H9 (cell line): ENCODE measurements around the gene PLXNA4. TPM values are rescaled to one million over a fixed set of nuclear protein-coding genes. Genes with fewer than 3 reads are reported as not detected.

Source experiments
- DNase-seq: peaks from one replicate; pipeline ENCODE4 v3.0.0-alpha.2; 2017
- H2AFZ ChIP-seq: one replicate; pipeline ENCODE4 v1.6.1; 2013; ENCODE audit warnings: mild to moderate bottlenecking, low read length, control low read depth, moderate library complexity
- H2AK5ac ChIP-seq: 2 replicates; pipeline ENCODE4 v1.6.1; 2013; ENCODE audit warnings: low read length, control low read depth, mixed read lengths; ENCODE audit not compliant: insufficient read length
- H2BK120ac ChIP-seq: one replicate; pipeline ENCODE4 v1.6.1; 2013; ENCODE audit warnings: low read depth, mild to moderate bottlenecking, low read length, control low read depth, inconsistent platforms; ENCODE audit not compliant: poor library complexity, severe bottlenecking
- H2BK12ac ChIP-seq: 2 replicates; pipeline ENCODE4 v1.6.1; 2013; ENCODE audit warnings: low read length, control low read depth, mixed read lengths, low read depth; ENCODE audit not compliant: insufficient read length
- H2BK15ac ChIP-seq: 2 replicates; pipeline ENCODE4 v1.6.1; 2013; ENCODE audit warnings: low read depth, low read length, control low read depth
- H2BK20ac ChIP-seq: one replicate; pipeline ENCODE4 v1.6.1; 2013; ENCODE audit warnings: low read depth, mild to moderate bottlenecking, low read length, control low read depth, inconsistent platforms; ENCODE audit not compliant: poor library complexity, severe bottlenecking
- H2BK5ac ChIP-seq: 2 replicates; pipeline ENCODE4 v1.6.1; 2013; ENCODE audit warnings: low read length, control low read depth, mixed read lengths; ENCODE audit not compliant: insufficient read length
- H3K14ac ChIP-seq: 2 replicates; pipeline ENCODE4 v1.6.1; 2013; ENCODE audit warnings: low read length, control low read depth; ENCODE audit not compliant: insufficient read depth
- H3K18ac ChIP-seq: 2 replicates; pipeline ENCODE4 v1.6.1; 2013; ENCODE audit warnings: low read depth, mild to moderate bottlenecking, mixed read lengths, low read length, control low read depth; ENCODE audit not compliant: insufficient read length
- H3K23ac ChIP-seq: 2 replicates; pipeline ENCODE4 v1.6.1; 2013; ENCODE audit warnings: low read length, control low read depth, mixed read lengths, low read depth; ENCODE audit not compliant: insufficient read length
- H3K23me2 ChIP-seq: 2 replicates; pipeline ENCODE4 v1.6.1; 2013; ENCODE audit warnings: low read depth, mild to moderate bottlenecking, mixed read lengths, low read length, control low read depth; ENCODE audit not compliant: insufficient read length, poor library complexity, severe bottlenecking
- H3K27ac ChIP-seq: 2 replicates; pipeline ENCODE4 v1.5.1; 2013; ENCODE audit warnings: low read length, control low read depth, mixed read lengths, low read depth; ENCODE audit not compliant: insufficient read length
- H3K27me3 ChIP-seq: 2 replicates; pipeline ENCODE4 v1.6.1; 2013; ENCODE audit warnings: low read length, control low read depth, inconsistent platforms; ENCODE audit not compliant: insufficient read depth
- H3K4ac ChIP-seq: 2 replicates; pipeline ENCODE4 v1.6.1; 2013; ENCODE audit warnings: low read depth, mild to moderate bottlenecking, control low read depth, inconsistent platforms, low read length, moderate library complexity
- H3K4me1 ChIP-seq: 2 replicates; pipeline ENCODE4 v1.6.1; 2013; ENCODE audit warnings: low read length, control low read depth, inconsistent platforms; ENCODE audit not compliant: insufficient read depth
- H3K4me2 ChIP-seq: 2 replicates; pipeline ENCODE4 v1.6.1; 2013; ENCODE audit warnings: low read length, control low read depth, mixed read lengths; ENCODE audit not compliant: insufficient read length, insufficient read depth
- H3K56ac ChIP-seq: 2 replicates; pipeline ENCODE4 v1.6.1; 2013; ENCODE audit warnings: low read depth, mild to moderate bottlenecking, mixed read lengths, low read length, control low read depth; ENCODE audit not compliant: insufficient read length
- H3K79me1 ChIP-seq: 2 replicates; pipeline ENCODE4 v1.6.1; 2013; ENCODE audit warnings: low read depth, mild to moderate bottlenecking, moderate library complexity, low read length, control low read depth, inconsistent platforms; ENCODE audit not compliant: insufficient read depth, poor library complexity, severe bottlenecking
- H3K79me2 ChIP-seq: 2 replicates; pipeline ENCODE4 v1.6.1; 2013; ENCODE audit warnings: low read length, control low read depth, inconsistent platforms; ENCODE audit not compliant: insufficient read depth
- H3K9ac ChIP-seq: 2 replicates; pipeline ENCODE4 v1.6.1; 2013; ENCODE audit warnings: low read length, control low read depth, mixed read lengths; ENCODE audit not compliant: insufficient read length; ENCODE audit errors: extremely low read depth
- H3K9me3 ChIP-seq: one replicate; pipeline ENCODE4 v1.6.1; 2013; ENCODE audit warnings: low read depth, low read length, inconsistent platforms; ENCODE audit not compliant: control insufficient read depth
- H3T11ph ChIP-seq: one replicate; pipeline ENCODE4 v1.6.1; 2013; ENCODE audit warnings: mild to moderate bottlenecking, low read length, control low read depth, inconsistent platforms
- H4K20me1 ChIP-seq: one replicate; pipeline ENCODE4 v1.6.1; 2013; ENCODE audit not compliant: control insufficient read depth, insufficient read length, insufficient read depth
- H4K5ac ChIP-seq: 2 replicates; pipeline ENCODE4 v1.6.1; 2013; ENCODE audit warnings: low read depth, mild to moderate bottlenecking, mixed read lengths, low read length, control low read depth; ENCODE audit not compliant: insufficient read length
- H4K8ac ChIP-seq: replicated peaks from 2 replicates; pipeline ENCODE4 v1.6.1; 2013; ENCODE audit warnings: low read length, control low read depth, mixed read lengths, low read depth; ENCODE audit not compliant: insufficient read length
- H4K91ac ChIP-seq: 2 replicates; pipeline ENCODE4 v1.6.1; 2013; ENCODE audit warnings: low read depth, mild to moderate bottlenecking, moderate library complexity, mixed read lengths, low read length, control low read depth; ENCODE audit not compliant: insufficient read length
- H3K27ac Mint-ChIP-seq, 3 experiments: 2 replicates in 2 of 3; 3 replicates in 1 of 3; pipeline ENCODE4 v1.8.0; 2020 to 2021; ENCODE audit warnings: mixed read lengths in 3 of 3, mild to moderate bottlenecking in 1 of 3, moderate library complexity in 1 of 3
- H3K27me3 Mint-ChIP-seq: 2 replicates; pipeline ENCODE4 v1.8.0; 2021; ENCODE audit warnings: low read depth, mild to moderate bottlenecking, moderate library complexity, mixed read lengths
- H3K36me3 Mint-ChIP-seq, 3 experiments: 2 replicates in 2 of 3; 3 replicates in 1 of 3; pipeline ENCODE4 v1.8.0; 2020 to 2021; ENCODE audit warnings: low read depth in 3 of 3, mixed read lengths in 3 of 3; ENCODE audit not compliant: insufficient read depth in 1 of 3
- H3K4me1 Mint-ChIP-seq, 2 experiments: 2 replicates each; pipeline ENCODE4 v1.8.0; 2020; ENCODE audit warnings: mixed read lengths in 2 of 2
- H3K4me3 Mint-ChIP-seq, 2 experiments: 2 replicates in 1 of 2; 3 replicates in 1 of 2; pipeline ENCODE4 v1.8.0; 2020 to 2021; ENCODE audit warnings: mild to moderate bottlenecking in 2 of 2, mixed read lengths in 2 of 2, moderate library complexity in 1 of 2
- H3K9me3 Mint-ChIP-seq, 2 experiments: 2 replicates in 1 of 2; 3 replicates in 1 of 2; pipeline ENCODE4 v1.8.0; 2020; ENCODE audit warnings: mild to moderate bottlenecking in 2 of 2, mixed read lengths in 2 of 2, moderate library complexity in 1 of 2
- WGBS: extraction: QIAGEN DNeasy Blood & Tissue Kit; methylation state at CpG from one replicate; pipeline ENCODE4 v1.1.7; 2013; ENCODE audit warnings: missing lambda C conversion rate, low lambda C conversion rate, mixed read lengths; ENCODE audit not compliant: insufficient read length; ENCODE audit errors: extremely low coverage; 5-methylcytosine and 5-hydroxymethylcytosine counted together
- total RNA-seq: library from RNA; stranded (reverse); gene quantifications from 2 replicates; pipeline ENCODE4 v1.2.1, GENCODE V29; 2021
- TF ChIP-seq, protein P1 (sequence below): fragments of 200-600 bp; sonication (generic); conservative IDR thresholded peaks from 3 replicates; pipeline ENCODE4 v1.8.0; 2021; ENCODE audit warnings: antibody characterized with exemption, mild to moderate bottlenecking

PLXNA4 gene
- total RNA-seq, 1 experiment from 2014 or later = 0.35 TPM

DNA sequence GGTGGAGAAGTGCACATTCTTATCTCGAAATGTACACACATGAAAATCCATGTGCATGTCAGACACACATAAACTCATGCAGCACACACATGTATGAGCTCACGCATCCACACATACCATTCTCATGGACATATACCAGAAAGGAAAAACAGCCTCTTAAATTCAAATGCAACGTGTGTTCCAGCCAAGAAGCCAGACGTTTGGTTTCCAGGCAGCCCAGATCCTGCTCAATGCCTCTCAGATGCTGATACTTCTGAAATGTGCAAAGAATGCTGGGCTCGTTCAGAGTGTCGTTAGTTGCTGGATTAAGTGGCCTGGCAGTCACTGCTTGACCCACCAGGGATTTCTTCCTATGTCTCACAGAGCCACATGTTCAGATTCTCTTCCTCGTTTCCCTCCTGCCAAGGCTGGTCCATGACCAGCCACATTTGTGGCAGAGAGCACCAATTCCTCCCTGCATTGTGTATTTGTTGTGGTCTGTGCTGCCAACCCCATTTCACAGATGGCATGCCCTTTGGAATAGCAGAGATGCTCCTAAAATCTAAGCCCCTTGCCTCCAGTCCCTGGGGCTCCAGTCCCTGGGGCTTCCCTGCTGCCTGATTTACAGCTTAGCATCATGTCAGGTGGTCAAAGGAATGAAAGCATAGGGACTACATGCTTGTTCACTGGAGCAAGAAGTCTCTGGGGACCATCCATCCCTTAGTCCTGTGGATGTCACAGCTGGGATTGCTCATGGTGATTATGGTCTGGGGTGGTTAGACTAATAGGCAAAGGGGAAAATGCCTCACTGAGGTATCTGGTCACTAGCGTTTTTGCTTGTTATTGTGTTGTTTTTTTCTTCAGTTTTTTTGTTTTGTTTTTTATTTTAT lies 426.6 kb downstream of the PLXNA4 start:
- Histone ChIP-seq H2BK12ac (no peak overlapping the region), H4K5ac (no peak overlapping the region), H3K9ac (no peak overlapping the region), H2BK120ac (no peak overlapping the region), H3K27ac (no peak overlapping the region), H3K23ac (no peak overlapping the region), H4K8ac (no peak overlapping the region), H3K23me2 (no peaks in the 10 kb centered on the region), H3T11ph (no peak overlapping the region), H2BK5ac (no peak overlapping the region), H3K4me2 (no peak overlapping the region), H2BK15ac (no peak overlapping the region), H3K14ac (no peak overlapping the region), H3K79me2 (no peaks in the 10 kb centered on the region), H2AK5ac (no peak overlapping the region), H2BK20ac (no peak overlapping the region), H3K56ac (no peak overlapping the region), H4K91ac (no peak overlapping the region), H2AFZ (no peak overlapping the region), H3K9me3 (no peaks in the 10 kb centered on the region), H3K79me1 (no peaks in the 10 kb centered on the region), H4K20me1 (no peaks in the 10 kb centered on the region), H3K18ac (no peak overlapping the region), H3K27me3 (no peaks in the 10 kb centered on the region), H3K4ac (no peak overlapping the region), H3K4me1 (no peaks in the 10 kb centered on the region)
- peaks cover 0 to 2% (median 0%) of the 10 kb centered on the region in 3 experiments; a peak in 1 of 7 replicates for H3K36me3 Mint-ChIP-seq
- H3K4me1 Mint-ChIP-seq = peaks cover 10 to 13% of the 10 kb centered on the region in 2 experiments
- TF ChIP-seq, protein P1, sequence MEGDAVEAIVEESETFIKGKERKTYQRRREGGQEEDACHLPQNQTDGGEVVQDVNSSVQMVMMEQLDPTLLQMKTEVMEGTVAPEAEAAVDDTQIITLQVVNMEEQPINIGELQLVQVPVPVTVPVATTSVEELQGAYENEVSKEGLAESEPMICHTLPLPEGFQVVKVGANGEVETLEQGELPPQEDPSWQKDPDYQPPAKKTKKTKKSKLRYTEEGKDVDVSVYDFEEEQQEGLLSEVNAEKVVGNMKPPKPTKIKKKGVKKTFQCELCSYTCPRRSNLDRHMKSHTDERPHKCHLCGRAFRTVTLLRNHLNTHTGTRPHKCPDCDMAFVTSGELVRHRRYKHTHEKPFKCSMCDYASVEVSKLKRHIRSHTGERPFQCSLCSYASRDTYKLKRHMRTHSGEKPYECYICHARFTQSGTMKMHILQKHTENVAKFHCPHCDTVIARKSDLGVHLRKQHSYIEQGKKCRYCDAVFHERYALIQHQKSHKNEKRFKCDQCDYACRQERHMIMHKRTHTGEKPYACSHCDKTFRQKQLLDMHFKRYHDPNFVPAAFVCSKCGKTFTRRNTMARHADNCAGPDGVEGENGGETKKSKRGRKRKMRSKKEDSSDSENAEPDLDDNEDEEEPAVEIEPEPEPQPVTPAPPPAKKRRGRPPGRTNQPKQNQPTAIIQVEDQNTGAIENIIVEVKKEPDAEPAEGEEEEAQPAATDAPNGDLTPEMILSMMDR = no peak
- H3K27ac Mint-ChIP-seq = no peak overlapping the region
- peaks cover 18% of the 10 kb centered on the region for H3K27me3 Mint-ChIP-seq
- no peak for DNase-seq
- no CpG with 5 or more reads among the region's 8 CpGs for WGBS
- no peaks in the 10 kb centered on the region for H3K9me3 Mint-ChIP-seq
- H3K4me3 Mint-ChIP-seq = no peak overlapping the region
